ENCODE results near the gene TULP1. TPM values are rescaled to one million over a fixed set of nuclear protein-coding genes. Genes with fewer than 3 reads are reported as not detected.

Gene TULP1
- total and polyA plus RNA-seq, 2 of the 13 experiments (the other 11 are each of a cell fraction or from before 2014, with no cell fraction given), result not detected

DNA sequence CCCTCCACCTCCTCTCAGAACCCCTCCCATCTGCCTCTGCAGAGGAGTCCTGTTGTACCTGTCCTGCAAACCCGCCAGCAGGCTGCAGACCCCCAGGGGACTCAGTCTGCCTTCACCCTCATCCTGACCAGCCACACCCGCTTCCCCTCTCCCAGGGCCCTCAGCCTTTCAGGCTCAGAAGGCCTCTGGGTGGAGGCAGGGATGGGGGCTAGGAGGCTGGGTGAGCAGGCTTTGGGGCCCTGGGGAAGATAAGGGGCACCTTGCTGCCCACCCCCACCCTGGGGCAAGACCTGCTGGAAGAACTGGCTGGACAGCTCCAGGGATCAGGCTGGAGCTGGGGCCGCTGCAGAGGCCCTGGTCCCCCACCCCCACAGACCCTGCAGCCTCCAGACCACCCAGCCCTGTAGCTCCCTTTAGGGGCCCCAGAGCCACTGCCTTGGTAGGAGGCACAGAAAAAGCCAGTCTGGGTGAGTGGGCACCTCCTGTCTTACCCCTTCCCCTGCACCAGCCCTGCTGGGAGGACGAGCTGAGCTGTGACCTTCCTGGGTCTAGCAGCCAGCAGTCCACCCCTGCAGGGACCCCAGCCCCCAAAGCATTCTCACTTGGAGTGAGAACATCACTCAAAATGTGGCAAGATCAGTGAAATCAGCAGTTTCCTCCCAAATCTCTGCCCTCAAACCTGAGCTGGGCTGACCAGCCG lies 21.0 kb downstream of the TULP1 start (continued):
- TF ChIP-seq CAMTA2 (CRISPR knock-in tag; IDR thresholded peaks at IDR 0.05; ENCODE audit: borderline replicate concordance) (0 out of 2 replicates have a peak, but pooled peaks have one; percentile 30), ZNF350 (CRISPR knock-in tag; IDR thresholded peaks at IDR 0.05; ENCODE audit: borderline replicate concordance, low read depth) (no peak), KMT2B (CRISPR knock-in tag; IDR thresholded peaks at IDR 0.05) (no peak), ZSCAN31 (CRISPR knock-in tag; IDR thresholded peaks at IDR 0.05; ENCODE audit: low read depth) (no peak), ZNF256 (CRISPR knock-in tag; conservative IDR thresholded peaks at IDR 0.05) (no peak), IRF2 (CRISPR knock-in tag; IDR thresholded peaks at IDR 0.05) (no peak), PLRG1 (conservative IDR thresholded peaks at IDR 0.05) (no peak)

DNA sequence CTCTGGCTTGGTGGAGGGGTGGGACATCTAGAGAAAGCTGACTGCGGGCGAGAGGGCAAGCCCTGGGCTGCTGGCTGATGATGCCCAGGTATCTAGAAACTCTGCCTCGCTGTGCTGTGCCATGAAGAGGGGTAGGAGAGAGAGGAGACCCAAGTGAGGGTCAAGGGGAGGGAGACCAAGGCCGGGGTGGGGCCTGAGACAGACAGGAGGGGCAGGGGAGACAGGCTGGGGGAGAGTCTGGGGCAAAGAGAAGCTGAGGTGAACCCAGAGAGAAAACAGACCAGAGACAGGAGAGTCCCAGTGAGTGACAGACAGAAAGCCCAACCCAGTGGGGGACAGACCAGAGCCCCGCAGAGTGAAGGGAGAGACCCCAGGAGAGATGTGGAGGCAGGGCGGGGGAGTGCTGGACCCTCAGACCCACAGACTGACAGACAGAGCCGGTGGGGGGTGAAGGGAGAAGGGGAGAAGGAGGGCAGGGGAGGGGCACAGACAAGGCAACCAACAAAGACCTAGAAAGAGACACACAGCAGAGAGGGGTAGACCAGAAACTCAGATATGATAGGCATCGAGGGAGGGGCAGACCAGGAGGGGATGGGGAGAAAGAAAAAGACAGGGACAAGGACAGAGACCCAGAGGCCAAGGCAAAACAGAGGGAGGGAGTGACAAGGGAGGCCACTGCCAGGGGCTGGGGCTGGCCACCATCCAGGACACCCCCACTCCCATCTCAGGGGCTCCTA lies 21.7 kb downstream of the TULP1 start:
- WGBS (ENCODE audit: low lambda C conversion rate), result 87% methylated on average over 8 of the region's 8 CpGs
- ChIA-PET POLR2A (no interaction called here), CTCF (ENCODE audit: low intra/inter-chr PET ratio, low total read pairs) (no interaction called here)
- intact Hi-C loops (cut with micrococcal nuclease; ENCODE audit: unreplicated experiment), result no loop called here
- no peaks in the 10 kb centered on the region for H3K27me3 ChIP-seq (ENCODE audit: control insufficient read depth in 1 of 2, insufficient read depth in 2 of 2, low read length in 2 of 2)
- no peaks in the 10 kb centered on the region for H3K9me3 ChIP-seq (ENCODE audit: low read length)
- DNase-seq (ENCODE audit: low spot score), result no peak
- peaks cover 53% of the 10 kb centered on the region for H3K79me2 ChIP-seq (ENCODE audit: insufficient read depth, low read length)
- H3K27ac ChIP-seq (ENCODE audit: extremely low read length, insufficient read depth, low read length), result no peak overlapping the region
- H3K4me2 ChIP-seq (ENCODE audit: low read depth, low read length), result no peak overlapping the region
- in situ Hi-C loops (cut with HindIII; ENCODE audit: extremely low pct_ligation_motif_present, low pct_unique_long_range_greater_than_20kb), result no loop called here
- FAIRE-seq, result no peak
- no peak for ATAC-seq
- peaks cover 49% of the 10 kb centered on the region for H3K4me1 ChIP-seq (ENCODE audit: insufficient read depth, low read length)
- BruUV-seq (replicated peaks), result no TSS peak
- H3K36me3 ChIP-seq (replicated peaks in 1 of 2; ENCODE audit: control insufficient read depth in 1 of 2, insufficient read depth in 2 of 2, low read length in 2 of 2), result peaks cover 8 to 9% of the 10 kb centered on the region in 2 experiments; a peak in 4 of 5 replicates
- H4K20me1 ChIP-seq (ENCODE audit: insufficient read depth, low read length), result peaks cover 61% of the 10 kb centered on the region; the same call in 1 of the 2 replicates
- H2AFZ ChIP-seq (ENCODE audit: low read length), result no peak overlapping the region
- H3K4me3 ChIP-seq (replicated peaks in 1 of 3; ENCODE audit: insufficient read depth in 1 of 3, low read depth in 2 of 3, low read length in 3 of 3), result no peak overlapping the region
- H3K9ac ChIP-seq (ENCODE audit: insufficient read depth, low read depth, low read length), result no peak overlapping the region
- no peak for TF ChIP-seq GTF2F1 (IDR thresholded peaks at IDR 0.05; ENCODE audit: low read length)
- no peak for TF ChIP-seq SRSF4 (IDR thresholded peaks at IDR 0.05; ENCODE audit: low read depth, low read length, poor library complexity, severe bottlenecking)
- no peak for TF ChIP-seq ZNF230 (CRISPR knock-in tag; IDR thresholded peaks at IDR 0.05)
- TF ChIP-seq, protein P1, sequence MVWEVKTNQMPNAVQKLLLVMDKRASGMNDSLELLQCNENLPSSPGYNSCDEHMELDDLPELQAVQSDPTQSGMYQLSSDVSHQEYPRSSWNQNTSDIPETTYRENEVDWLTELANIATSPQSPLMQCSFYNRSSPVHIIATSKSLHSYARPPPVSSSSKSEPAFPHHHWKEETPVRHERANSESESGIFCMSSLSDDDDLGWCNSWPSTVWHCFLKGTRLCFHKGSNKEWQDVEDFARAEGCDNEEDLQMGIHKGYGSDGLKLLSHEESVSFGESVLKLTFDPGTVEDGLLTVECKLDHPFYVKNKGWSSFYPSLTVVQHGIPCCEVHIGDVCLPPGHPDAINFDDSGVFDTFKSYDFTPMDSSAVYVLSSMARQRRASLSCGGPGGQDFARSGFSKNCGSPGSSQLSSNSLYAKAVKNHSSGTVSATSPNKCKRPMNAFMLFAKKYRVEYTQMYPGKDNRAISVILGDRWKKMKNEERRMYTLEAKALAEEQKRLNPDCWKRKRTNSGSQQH (CRISPR knock-in tag; IDR thresholded peaks at IDR 0.05; ENCODE audit: low read depth), result no peak
- TF ChIP-seq, protein P2, sequence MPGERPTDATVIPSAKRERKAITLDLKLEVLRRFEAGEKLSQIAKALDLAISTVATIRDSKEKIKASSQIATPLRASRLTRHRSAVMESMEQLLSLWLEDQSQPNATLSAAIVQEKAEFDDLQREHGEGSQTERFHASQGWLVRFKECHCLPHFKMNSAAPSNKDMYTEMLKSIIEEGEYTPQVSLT (CRISPR knock-in tag; IDR thresholded peaks at IDR 0.05; ENCODE audit: borderline replicate concordance, low read depth), result no peak
- TF ChIP-seq, protein P3, sequence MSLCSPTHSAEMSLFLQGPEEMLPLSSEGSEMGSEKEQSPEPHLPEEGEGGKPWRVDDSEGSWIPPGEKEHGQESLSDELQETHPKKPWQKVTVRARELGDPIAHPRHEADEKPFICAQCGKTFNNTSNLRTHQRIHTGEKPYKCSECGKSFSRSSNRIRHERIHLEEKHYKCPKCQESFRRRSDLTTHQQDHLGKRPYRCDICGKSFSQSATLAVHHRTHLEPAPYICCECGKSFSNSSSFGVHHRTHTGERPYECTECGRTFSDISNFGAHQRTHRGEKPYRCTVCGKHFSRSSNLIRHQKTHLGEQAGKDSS (CRISPR knock-in tag; IDR thresholded peaks at IDR 0.05; ENCODE audit: borderline replicate concordance, low read depth), result no peak
- TF ChIP-seq FOXO1 (CRISPR knock-in tag; IDR thresholded peaks at IDR 0.05), result no peak
- TF ChIP-seq, protein P4, sequence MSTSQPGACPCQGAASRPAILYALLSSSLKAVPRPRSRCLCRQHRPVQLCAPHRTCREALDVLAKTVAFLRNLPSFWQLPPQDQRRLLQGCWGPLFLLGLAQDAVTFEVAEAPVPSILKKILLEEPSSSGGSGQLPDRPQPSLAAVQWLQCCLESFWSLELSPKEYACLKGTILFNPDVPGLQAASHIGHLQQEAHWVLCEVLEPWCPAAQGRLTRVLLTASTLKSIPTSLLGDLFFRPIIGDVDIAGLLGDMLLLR (CRISPR knock-in tag; IDR thresholded peaks at IDR 0.05), result no peak
- TF ChIP-seq ZNF614 (CRISPR knock-in tag; IDR thresholded peaks at IDR 0.05; ENCODE audit: borderline replicate concordance), result no peak
- no peak for TF ChIP-seq ZNF773 (CRISPR knock-in tag; IDR thresholded peaks at IDR 0.05; ENCODE audit: borderline replicate concordance)
